IPS-NIHi11 (cell line): Measurements from ENCODE around the gene PROSER1.
"Not testable (repeated sequence)": the region's sequence is repeated elsewhere in the genome, so short reads cannot be mapped to it uniquely, and the experiment has no call there.

Experiments
- DNase-seq: peaks from one replicate; pipeline ENCODE4 v3.0.0; 2012; ENCODE audit warnings: mixed read lengths, low spot score

Gene PROSER1

DNA sequence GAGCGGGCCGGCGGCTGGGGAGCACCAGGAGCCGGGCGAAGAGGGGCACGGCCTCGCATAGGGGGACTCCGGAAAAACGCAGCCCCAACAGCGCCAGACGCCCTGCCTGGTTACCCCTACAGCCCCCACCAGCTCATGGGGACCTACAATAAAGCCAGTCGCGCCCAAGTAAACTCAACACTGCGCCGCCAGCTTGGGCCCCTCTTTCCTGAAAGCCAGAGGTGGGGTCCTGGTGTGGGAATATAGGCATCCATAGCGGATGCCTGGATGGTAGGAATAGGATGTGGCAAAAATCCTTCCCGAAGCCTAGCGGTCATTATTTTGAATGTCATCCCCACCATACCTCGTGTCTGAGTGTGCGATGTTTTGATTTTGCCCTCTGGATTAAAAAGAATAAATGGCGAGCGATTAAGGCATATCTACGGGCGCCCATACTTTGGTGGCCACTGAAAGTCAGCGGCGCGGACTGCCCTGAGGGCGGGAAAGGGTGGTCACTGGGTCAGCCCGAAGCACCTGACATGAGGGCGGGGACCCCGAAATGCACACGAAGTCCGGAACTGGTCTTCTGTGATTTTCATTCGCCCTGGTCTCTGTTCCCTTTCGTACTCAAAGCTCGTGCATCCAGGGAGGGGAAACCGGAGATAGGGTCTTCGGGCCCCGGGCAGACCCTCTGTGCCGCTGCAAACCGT is at the start of gene PROSER1, which contains the start of gene NHLRC3:
Gene PROSER1 (minus strand): TSS at position 210 of the 689 bp plus-strand sequence. CDS start 847 bp downstream, outside the sequence.
Gene NHLRC3 (plus strand): TSS at position 577 of the 689 bp plus-strand sequence. CDS start 184 bp downstream, outside the sequence.
- DNase-seq: peak; percentile 80

DNA sequence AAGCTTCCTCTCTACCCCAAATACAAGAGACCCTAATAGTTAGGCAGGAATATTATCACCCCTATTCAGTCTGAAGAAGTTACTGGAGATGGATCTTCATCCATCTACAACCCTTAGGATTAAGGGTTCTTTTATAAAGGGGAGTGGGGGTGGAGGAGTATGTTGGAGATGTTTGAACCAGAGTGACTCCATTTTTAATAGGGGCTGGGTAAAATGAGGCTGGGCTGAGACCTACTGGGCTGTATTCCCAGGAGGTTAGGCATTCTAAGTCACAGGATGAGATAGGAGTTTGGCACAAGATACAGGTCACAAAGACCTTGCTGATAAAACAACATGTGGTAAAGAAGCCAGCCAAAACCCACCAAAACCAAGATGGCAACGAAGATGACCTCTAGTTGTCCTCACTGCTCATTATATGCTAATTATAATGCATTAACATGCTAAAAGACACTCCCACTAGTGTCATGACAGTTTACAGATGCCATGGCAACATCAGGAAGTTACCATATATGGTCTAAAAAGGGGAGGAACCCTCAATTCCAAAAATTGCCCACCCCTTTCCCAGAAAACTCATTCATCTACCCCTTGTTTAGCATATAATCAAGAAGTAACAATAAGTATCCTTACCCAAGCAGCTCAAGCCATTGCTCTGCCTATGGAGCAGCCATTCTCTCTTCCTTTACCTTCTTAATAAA is 48.5 kb upstream of the PROSER1 start:
- not testable (repeated sequence) for DNase-seq

DNA sequence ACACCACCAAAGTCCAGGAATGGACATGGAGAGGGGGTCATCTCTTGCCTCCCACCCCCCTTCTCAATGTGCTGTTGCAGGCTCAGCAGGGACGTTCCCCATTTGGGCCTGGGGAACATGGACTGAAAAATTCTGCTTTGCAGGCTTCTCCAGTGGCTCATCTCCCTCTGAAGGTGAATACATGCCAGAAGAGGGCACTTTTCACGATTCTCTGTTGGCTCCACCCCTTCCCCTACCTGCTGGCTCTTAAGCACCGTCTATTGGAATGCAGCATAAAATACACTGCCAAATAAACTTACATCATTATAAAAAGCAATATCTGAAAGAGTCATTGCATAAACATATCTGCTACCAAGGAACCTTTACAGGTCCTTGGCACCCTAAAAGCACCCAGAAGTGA is 36.1 kb upstream of the PROSER1 start:
- no peak for DNase-seq

DNA sequence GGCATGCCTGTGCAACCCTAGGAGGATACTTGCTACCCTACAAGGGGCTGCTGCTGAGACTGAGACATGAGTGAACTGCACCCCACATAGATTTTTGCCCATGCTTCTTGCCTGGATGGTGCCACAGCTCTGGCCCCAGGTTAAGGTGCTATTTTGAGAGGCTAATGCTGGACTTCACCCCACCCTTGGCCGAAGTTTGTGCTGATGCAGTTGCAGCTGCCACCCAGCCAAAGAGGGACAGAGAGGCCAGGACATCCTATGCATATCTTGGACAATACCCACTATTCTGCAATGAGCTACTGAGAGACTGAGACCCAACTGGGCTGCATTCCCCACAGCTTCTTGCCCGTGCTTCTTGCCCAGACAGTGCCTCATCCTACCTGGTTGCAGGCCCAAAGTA is 35.0 kb upstream of the PROSER1 start:
- no peak for DNase-seq

DNA sequence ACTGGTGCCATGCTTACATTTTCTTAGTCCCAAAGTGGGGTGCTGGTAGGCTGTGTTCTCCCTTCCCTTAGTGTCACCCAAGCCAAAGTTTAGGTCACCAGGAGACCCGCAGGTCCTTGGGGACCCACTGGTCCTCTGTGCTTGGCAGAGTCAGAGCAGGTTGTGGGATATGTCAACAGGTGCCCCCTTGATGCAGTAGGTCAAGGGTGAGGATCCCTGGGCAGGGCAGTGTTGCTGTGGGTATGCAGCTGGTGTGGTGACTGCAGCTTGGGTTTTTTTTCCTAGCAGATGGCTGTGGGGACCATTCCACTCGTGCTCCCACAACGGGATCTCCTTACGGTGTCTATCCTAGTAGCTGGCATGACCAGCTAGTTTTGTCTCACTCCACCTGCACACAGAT is 24.1 kb upstream of the PROSER1 start:
- DNase-seq: no peak

DNA sequence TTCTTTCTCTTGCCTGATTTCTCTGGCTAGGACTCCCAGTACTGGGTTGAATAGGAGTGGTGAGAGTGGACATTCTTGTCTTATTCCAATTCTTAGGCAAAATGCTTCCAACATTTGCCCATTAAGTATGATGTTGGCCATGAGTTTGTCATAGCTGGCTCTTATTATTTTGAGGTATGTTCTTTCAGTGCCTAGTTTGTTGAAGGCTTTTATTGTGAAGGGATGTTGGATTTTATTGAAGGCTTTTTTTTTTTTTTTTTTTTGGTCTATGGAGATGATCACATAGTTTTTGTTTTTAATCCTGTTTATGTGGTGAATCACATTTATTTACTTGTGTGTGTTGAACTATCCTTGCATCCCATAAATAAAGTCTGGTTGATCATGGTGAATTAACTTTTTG is 20.2 kb upstream of the PROSER1 start:
- DNase-seq: no peak

DNA sequence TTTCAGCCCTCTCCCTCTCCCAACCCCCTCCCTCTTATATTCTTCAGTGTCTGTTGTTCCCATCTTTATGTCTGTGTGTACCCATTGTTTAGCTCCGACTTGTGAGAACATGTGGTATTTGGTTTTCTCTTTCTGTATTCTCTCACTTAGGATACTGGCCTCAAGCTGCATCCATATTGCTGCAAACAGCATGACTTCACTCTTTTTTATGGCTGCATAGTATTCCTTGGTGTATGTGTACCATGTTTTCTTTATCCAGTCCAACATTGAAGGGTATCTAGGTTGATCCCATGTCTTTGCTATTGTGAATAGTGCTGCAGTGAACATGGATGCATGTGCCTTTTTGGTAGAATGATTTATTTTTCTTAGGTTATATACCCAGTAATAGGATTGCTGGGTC is 18.1 kb upstream of the PROSER1 start:
- no peak for DNase-seq

DNA sequence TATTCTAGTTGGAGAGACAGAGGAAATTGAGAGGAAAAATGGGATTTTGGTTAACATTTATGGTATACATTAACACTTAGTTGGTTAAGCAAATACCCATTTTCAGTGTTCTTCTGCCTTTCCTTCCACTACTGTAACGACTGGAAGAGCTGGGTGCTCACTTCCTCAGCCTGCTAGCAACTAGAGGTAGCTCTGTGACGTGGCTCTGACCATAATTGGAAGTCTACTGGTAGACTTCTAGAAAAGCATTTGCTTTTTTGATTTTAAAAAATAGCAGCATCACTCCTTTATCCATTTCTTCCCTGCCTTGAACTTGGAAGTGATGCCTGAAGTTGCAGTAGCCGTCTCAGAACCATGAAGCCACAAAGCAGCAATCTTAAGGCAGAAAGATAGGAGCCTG is 16.2 kb upstream of the PROSER1 start:
- no peak for DNase-seq

DNA sequence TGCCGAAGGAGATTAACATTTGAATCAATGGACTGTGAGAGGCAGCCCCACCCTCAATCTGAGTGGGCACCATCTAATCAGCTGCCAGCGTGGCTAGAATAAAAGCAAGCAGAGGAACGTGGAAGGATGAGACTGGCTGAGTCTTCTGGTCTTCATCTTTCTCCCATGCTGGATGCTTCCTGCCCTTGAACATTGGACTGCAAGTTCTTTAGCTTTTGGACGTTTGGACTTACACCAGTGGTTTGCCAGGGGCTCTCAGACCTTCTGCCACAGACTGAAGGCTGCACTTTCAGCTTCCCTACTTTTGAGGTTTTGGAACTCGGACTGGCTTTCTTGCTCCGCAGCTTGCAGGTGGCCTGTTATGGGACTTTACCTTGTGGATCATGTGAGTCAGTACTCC is 15.1 kb upstream of the PROSER1 start:
- DNase-seq: no peak

DNA sequence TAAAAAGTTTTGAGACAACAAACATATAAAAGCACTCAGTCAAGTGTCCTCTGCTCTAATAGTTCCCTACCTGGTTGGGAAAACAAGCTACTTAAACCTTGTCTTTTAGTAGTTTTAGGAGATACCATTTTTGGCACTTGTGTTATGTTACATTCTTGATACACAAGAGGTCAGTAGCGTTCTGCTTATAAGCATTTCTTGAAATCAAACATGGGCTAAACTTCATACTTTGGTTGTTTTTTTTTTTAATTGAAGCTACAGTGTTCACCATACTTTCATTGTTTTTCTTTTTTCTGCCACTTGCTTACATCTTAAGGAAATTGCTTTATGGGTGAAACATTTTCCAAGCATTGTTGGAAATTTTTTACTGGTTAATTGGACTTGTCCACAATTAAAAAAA is 13.3 kb upstream of the PROSER1 start:
- DNase-seq: peak; percentile 12

DNA sequence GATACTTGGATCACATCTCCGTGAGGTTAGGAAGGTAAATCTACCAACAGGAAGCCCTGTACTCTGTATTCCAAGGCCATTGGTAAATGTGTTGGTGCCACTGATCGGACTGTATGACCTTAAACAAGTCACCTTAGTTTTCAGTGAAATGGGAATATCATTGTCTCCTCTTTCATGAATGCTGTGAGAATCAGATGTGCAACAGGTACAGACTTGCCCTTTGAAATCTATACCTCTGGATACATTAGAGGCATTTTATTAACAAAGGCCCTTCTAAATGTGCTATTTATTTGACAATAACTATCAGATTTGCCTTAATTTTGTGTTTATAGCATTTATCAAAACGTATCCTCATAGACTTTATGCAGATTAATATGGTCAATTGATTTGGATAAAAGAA is 11.4 kb upstream of the PROSER1 start:
- no peak for DNase-seq

DNA sequence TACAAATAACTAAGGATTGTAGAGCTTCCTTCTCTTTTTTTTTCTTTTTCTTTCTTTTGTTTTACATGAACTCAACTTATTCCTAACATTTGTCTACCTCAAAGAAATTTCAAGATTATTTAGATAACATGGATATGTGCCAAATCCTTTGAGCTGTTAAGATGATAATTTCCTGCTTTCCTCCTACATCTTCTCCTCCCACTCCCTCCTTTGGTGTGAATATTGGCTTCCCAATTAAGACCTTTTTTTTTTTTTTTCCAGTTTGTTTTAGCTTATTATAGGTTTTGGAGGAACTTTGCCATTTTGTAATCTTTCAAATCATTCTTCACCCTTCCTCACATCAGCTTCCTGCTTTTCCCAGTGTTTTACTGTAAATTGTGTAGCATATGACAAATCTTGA is 10.9 kb upstream of the PROSER1 start:
- DNase-seq: no peak

DNA sequence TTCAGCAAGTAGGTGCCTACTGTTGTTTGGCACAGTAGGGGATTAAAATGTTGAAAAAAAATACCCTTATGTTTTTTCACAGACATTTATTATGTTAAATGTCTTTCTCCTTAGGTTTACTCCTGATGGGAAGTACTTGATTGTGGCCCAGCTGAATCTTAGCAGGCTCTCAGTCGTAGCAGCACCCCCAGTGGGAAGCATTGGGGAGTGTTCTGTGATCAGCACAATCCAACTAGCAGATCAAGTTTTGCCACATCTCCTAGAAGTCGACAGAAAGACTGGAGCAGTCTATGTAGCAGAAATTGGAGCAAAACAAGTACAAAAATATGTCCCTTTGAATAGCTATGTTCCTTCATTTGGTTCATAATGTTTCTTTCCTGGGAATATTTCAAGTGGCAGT is 9.7 kb upstream of the PROSER1 start:
- peak; percentile 56 for DNase-seq

DNA sequence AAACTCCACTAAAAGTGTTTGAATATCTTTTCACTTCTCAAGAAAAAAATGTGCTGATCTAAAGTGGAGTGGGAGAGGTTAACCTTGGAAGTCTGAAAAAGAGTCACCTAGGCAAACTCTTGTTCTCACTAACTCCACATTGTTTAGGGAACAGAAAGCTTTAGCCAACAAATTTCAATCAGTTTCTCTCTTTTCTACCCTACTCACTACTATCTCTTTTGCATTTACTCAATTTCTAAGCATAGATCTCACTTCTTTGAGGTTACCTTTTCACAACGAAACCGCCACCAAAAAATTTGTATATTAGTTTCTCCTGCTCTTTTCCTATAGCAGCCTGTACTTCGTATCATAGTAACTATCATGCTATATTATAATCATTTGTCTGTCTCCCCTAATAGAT is 6.6 kb upstream of the PROSER1 start:
- no peak for DNase-seq

DNA sequence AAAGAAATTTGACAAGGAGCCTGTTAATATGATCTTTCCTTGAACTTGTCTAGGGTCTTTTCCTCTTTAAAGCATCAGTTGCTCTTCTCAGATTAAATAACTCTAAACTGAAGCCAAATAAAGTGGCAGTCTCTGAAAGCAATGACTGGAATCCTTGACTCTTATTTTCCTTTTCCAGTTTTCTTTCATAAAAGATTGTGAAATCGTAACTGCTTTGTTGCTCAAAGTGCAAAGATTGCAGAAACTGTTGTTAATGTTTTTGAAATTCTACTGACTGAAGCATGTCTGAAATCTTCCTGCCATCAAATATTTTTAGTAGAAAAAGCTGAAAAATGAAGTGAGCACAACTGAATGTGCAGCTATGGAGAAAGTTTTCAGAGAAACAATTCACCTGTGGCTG is 2.3 kb upstream of the PROSER1 start:
- DNase-seq: no peak

DNA sequence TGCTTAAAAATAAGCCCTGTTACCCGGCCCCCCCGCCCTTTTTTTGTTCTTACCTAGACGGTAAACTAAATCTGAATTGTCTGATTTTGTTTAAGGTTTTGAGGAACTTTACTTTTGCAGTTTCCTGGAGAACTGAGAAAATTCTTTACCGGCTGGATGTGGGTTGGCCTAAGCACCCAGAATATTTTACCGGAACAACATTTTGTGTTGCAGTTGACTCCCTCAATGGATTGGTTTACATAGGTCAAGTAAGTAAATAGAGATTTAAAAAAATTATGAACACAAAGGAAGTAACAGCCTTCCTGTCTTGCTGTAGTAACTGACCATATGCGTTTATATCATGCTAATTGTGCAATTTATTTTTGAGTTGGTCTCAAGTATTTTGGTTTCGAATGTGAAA is 1.2 kb upstream of the PROSER1 start:
- DNase-seq: no peak

DNA sequence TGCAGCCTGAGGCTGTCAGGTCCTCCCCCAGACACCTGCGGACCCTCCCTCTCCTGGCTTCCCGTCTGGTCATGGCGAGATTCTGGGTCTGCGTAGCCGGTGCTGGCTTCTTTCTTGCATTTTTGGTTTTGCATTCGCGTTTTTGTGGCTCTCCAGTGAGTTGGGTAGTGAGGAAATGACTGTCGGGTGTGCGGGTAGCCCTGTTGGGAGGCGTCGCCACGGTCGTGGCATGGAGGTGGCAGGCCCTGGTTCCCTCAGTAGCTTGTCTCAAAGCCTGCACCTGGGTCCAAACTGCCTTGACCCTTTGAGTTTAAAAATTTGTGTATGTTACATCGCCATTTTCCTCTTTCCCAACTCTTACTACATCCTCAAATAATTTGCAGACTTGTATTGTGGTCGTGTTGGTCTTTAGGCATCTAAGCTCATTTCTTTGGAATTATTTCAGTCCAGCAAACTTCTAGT is 711 bp upstream of the PROSER1 start:
- DNase-seq: no peak

DNA sequence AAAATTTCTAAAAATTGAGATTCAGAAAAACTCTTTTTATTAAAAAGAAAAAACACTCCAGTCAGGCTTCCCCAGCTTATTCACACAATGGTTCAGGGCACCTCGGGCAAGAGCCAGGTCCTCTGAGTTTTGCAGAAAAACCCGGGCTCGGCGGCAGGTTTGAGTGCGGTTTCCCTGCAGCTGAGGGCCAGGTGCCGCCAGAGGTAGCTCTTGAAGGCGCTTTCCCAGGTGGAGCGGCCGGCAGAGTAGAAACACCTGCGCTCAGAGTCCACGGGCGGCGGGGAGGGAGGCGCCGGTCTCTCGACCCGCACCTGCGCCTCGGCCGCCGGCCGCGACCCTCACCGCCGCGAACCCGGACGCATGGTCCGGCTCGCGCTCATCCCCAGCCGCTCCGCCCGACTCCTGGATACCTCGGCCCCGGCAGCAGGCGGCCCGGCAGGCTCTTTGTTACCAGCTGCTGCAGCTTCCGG is 444 bp downstream of the PROSER1 start:
- DNase-seq: no peak

DNA sequence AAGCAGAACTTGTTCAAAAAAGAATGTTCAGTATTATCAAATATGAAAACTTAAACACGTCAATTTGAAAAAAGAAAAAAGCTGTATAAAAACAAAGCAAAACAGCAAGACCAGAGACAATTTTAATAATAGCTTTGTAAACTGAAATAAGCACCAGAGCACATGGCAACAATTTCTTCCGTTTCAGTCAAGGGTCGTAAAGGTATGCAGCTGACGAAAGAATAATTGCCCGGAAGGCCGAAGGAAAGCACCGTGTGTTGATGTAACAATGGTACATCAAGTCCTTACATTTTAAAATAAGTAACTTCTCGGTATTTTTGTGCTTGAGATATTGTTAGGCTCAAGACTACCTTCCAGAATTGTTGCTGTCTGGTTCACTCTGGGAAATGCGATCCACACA is 1.7 kb downstream of the PROSER1 start:
- no peak for DNase-seq

DNA sequence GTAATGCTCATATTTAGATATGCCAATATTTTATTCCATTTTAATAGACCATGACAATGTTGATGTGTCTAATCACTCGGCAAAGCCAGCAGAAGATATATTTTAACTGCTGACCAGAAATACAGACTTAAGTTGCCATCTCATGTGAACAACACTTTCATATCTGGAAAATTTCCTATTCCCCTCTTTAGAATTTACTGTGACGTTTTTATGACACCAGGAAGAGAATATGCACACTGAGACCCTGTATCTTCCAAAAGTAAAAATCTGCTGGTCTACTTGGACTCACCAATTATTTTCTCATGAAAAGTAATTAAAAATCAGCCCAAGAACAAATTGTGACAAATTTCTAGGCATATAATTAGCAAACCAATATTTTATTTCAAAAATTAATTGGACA is 2.1 kb downstream of the PROSER1 start:
- DNase-seq: no peak

DNA sequence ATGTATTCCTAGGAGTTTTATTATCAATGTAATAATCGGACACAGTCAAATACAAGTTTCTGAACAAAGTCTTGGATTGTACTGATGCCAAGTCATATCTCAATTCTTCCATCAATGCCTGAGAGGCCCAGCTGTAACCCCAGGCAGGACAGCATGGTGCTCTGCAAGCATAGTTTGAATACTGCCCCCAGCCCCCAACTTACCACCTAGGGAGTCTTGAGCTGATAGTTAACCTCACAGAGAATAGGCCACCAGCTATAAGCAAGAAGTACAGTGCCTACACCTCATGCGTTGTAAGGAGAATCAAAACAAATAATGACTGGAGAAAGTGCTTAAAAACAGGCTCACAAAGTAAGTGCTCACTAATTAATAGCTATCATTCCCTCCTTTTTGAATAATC is 2.7 kb downstream of the PROSER1 start:
- DNase-seq: no peak

DNA sequence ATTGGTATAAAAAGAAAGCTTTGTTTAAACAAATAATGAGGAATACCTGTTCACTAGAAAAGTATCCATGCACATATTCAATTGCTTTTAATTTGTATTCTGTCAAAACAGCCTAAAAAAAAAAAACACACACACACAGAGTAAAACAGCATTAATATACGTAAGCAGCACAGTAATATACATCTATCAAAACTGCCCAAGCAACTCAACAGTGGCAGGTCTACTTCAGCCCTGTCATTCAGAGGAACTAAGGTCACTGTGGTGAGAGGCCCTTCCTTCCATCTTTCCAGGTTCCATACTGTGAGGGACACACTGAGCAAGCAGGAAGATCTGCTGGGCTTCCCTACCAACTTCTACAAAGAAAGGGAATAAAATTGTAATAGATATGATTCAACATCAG is 3.8 kb downstream of the PROSER1 start:
- DNase-seq: no peak

DNA sequence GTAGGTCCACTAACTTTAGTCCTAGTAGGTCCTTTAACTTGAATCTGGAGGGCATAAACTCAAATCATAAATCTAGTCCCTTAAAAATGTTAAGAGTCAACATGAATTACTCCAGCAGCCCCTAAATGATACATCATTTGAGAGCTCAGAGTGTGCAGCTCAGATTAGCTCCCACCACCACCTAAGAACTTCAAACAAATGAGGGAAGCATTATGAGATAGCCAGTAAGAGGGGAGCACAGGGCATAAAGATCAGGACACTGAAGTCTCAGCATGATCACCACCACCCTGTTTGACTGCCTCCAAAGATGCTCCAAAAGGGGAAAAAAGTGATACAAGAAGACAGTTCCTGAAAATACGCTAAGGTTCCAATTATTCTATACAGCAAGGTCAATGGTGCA is 5.7 kb downstream of the PROSER1 start:
- no peak for DNase-seq

DNA sequence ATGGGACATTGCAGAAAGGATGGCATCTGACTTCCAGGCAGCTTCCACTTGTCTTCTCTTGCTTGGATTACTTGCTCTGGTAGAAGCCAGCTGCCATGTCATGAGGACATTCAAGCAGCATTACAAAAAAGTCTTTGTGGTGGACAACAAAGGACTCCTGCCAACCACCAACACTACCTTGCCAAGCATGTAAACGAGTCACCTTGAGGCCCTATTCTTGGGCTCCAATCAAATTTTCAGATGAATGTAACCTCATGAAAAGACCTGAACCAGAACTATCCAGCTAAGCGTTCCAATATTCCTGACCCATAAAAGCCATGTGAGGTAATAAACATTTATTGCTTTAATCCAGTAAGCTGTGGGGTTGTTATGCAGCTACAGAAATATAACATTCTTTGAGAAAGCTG is 12.5 kb downstream of the PROSER1 start:
- DNase-seq: no peak
